Central memory CD8-positive, alpha-beta T cell (primary cell): ENCODE measurements around the gene ATXN1.

ENCODE experiments used
- ATAC-seq: fragments of 150-1000 bp; cut with Tn5 transposase; replicated peaks from 2 replicates; pipeline ENCODE4 v1.10.0; 2022; ENCODE audit warnings: mild to moderate bottlenecking, moderate FRiP score, moderate number of reproducible peaks; ENCODE audit not compliant: poor library complexity, severe bottlenecking; ENCODE audit errors: extremely low read depth
- DNase-seq, 2 donors: peaks; one replicate each; pipeline ENCODE4 v3.0.0; 2021; ENCODE audit warnings: low spot score in 2 of 2
- H3K27ac Mint-ChIP-seq: one replicate; pipeline ENCODE4 v1.8.0; 2022; ENCODE audit warnings: low read depth, mild to moderate bottlenecking, moderate library complexity, mixed read lengths
- H3K27me3 Mint-ChIP-seq: one replicate; pipeline ENCODE4 v1.8.0; 2022; ENCODE audit warnings: mixed read lengths
- H3K36me3 Mint-ChIP-seq: one replicate; pipeline ENCODE4 v1.8.0; 2022; ENCODE audit warnings: mild to moderate bottlenecking, moderate library complexity, mixed read lengths; ENCODE audit not compliant: insufficient read depth
- H3K4me1 Mint-ChIP-seq: one replicate; pipeline ENCODE4 v1.8.0; 2022; ENCODE audit warnings: mixed read lengths
- H3K4me3 Mint-ChIP-seq: one replicate; pipeline ENCODE4 v1.8.0; 2022; ENCODE audit warnings: mild to moderate bottlenecking, moderate library complexity, mixed read lengths
- H3K9me3 Mint-ChIP-seq: one replicate; pipeline ENCODE4 v1.8.0; 2022; ENCODE audit warnings: mixed read lengths

The ATXN1 gene

DNA sequence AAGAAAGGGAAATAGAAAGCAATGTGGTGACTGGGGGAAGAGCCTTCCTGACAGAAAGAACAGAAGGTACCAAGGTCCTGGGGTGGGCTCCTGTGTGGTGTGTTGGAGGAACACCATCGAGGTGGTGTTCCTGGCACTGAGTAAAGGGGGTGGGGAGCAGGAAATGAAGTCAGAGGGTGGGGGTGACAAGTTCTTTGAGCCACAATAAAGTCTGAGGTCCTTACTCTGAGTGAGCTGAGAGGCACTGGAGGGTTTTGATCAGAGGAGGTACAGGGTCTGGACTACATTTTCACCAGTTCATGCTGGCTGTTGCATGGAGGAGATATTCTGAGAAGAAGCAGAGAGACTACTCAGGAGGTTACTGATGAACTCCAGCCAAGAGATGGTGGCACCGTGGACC is 324.7 kb downstream of the ATXN1 start:
- Mint-ChIP-seq H3K4me3 (peak overlapping the region; percentile 76), H3K4me1 (peaks cover 79% of the 10 kb centered on the region), H3K9me3 (no peaks in the 10 kb centered on the region), H3K27ac (peak overlapping the region; percentile 93), H3K27me3 (no peaks in the 10 kb centered on the region), H3K36me3 (peaks cover 26% of the 10 kb centered on the region)
- ATAC-seq (peak; percentile 83), DNase-seq (peak in 1 of 2 donors; percentile 49)

DNA sequence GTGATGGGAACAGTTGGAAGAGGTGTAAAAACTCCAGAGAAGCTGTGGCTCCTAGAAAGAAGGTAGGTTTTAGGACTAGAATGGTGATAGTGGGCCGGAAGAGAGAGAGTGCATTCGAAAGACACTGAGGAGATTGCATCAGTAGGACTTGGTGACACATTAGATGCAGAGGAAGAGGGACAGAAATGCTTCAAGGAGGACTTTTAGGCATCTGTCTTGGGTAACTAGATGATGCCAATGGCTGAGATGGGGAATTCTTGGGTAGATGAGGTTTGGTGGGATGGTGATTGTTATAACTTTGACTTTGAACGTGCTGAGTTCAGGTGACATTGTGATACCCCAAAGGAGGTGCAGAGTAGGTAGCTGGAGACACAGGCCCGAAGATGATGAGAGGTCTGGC is 326.4 kb downstream of the ATXN1 start:
- peaks cover 76% of the 10 kb centered on the region for H3K4me1 Mint-ChIP-seq
- no peaks in the 10 kb centered on the region for H3K27me3 Mint-ChIP-seq
- H3K36me3 Mint-ChIP-seq = peaks cover 18% of the 10 kb centered on the region
- ATAC-seq (no peak), DNase-seq (no peak)
- H3K27ac Mint-ChIP-seq = peak overlapping the region; percentile 93
- no peaks in the 10 kb centered on the region for H3K9me3 Mint-ChIP-seq
- H3K4me3 Mint-ChIP-seq = peak overlapping the region; percentile 27

DNA sequence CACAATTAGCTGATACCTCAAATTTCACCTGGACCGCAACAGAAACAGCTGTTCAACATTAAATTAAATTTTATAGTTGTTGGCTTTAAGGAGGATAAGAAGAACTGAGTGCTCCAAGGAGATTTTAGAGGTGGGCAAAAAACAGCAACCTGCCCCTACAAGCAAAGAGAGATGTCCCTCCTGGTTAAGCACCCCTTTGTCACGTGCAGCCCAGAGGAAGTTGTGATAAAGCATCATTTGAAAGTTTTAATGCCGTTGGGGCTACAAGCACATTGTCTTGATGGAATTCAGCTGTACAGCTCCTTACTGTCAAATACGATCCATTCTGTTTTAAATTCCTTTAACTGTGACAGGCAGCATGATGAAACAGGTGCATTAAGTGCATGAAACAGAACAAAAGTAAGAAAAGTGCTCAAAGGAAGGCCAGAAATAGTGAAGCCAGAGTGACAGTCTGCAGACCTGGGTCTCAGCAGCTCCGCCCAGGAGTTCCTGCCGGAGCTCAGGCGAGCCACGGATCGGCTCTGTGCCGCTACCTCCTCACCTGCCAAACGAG is 327.8 kb downstream of the ATXN1 start:
- Mint-ChIP-seq H3K4me3 (peak overlapping the region; percentile 29), H3K4me1 (peaks cover 71% of the 10 kb centered on the region), H3K27ac (peak overlapping the region; percentile 93), H3K36me3 (peaks cover 20% of the 10 kb centered on the region), H3K9me3 (no peaks in the 10 kb centered on the region), H3K27me3 (no peaks in the 10 kb centered on the region)
- no peak for DNase-seq
- no peak for ATAC-seq

DNA sequence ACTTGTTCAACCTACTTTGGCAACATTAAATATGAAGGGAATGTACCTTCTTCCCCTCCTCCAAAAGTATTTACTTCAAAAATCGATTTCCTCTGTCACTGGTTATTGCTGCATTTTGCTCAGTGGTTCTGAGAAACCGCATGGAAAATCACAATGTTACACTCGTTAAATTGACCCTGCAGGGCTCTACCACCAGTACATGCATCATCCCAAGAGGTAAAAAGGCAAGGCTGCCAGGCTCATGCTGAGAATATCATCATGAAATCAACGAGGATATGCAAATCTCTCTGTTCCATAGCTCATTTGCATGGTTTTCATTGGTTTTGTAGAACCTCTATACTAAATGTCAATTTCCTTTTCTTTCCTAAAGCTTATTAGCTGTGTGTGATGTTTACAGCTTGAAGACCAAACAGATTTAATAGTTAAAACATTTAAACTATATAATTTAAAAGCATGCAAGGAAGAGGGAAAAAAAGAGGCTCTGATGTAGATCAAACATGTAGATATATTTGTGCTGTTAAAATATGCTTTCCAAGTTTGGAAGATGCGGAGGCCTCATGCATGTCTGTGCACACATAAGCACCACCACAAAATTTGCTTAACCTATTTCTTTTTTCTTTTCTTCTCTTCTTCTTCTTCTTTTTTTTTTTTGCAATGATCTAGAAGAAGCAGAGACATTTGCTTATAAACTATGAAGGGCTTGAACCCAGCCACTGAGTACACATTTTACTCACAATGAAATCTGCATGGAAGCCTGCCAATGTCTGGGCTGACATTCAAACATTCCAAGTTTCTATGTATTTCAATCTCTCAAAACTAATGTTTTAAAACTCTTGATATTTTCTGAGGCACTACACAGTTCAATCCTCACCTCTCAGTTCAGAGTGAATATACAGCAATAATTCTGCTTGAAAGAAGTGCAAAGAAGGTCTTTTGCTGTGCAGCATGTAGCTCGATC is 328.9 kb downstream of the ATXN1 start:
- ATAC-seq (no peak), DNase-seq (no peak)
- H3K4me1 Mint-ChIP-seq = peaks cover 64% of the 10 kb centered on the region
- H3K27me3 Mint-ChIP-seq = no peaks in the 10 kb centered on the region
- peaks cover 16% of the 10 kb centered on the region for H3K36me3 Mint-ChIP-seq
- H3K27ac Mint-ChIP-seq = no peak overlapping the region
- no peak overlapping the region for H3K4me3 Mint-ChIP-seq
- no peaks in the 10 kb centered on the region for H3K9me3 Mint-ChIP-seq

DNA sequence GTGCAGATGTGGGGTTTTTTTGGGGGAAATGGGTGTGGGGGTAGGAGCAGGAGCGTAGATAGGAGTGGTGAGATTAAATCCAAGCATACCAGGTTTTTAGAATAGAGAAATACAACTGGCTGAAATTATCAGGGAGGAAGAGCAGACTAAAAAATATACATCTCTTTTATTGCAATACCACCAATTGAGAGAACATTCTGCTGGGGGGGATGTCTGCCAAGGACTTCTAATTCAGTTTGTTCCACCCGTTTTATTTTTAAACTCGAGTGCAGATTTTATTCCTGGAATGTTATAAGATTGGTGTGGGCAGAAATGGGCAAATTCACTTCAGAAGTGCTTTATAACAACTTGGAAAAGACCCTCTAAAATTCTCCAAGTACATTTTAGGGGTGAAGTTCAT is 330.2 kb downstream of the ATXN1 start:
- peaks cover 57% of the 10 kb centered on the region for H3K4me1 Mint-ChIP-seq
- DNase-seq (no peak), ATAC-seq (no peak)
- no peaks in the 10 kb centered on the region for H3K27me3 Mint-ChIP-seq
- no peak overlapping the region for H3K27ac Mint-ChIP-seq
- no peaks in the 10 kb centered on the region for H3K9me3 Mint-ChIP-seq
- H3K36me3 Mint-ChIP-seq = peaks cover 11% of the 10 kb centered on the region
- no peak overlapping the region for H3K4me3 Mint-ChIP-seq

DNA sequence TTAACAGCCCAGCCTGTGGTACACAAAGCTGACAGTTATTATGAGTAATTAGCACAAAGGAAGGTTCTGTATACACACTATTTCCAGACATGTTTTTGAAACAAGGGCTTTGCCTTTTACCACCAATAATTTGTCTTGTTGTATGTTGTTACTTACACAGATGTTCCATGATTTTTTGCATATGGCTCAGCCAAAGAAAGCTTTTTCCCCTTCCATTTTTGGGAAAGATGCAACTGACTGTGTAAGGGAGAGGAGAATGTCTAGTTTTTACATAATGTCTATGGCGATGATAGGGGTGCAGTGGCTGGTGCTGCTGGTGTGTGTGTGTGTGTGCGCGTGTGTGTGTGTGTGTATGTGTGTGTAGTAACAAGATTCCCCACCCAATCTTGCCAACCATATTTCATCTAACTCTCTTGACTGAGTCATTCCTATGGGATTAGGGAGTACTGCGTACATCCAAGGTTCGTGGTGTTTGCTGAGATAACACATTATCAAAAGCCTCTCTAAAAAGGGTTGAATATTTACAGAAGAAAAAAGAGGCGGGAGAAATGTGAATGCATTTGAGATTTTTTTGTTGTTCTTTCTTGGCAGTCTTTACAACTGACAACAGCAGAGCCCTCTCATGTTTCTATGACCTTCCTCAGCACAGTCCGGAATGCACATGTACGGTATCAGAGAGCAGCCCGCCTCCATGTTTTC is 330.7 kb downstream of the ATXN1 start:
- ATAC-seq = no peak
- Mint-ChIP-seq H3K36me3 (peaks cover 11% of the 10 kb centered on the region), H3K4me3 (no peak overlapping the region)

DNA sequence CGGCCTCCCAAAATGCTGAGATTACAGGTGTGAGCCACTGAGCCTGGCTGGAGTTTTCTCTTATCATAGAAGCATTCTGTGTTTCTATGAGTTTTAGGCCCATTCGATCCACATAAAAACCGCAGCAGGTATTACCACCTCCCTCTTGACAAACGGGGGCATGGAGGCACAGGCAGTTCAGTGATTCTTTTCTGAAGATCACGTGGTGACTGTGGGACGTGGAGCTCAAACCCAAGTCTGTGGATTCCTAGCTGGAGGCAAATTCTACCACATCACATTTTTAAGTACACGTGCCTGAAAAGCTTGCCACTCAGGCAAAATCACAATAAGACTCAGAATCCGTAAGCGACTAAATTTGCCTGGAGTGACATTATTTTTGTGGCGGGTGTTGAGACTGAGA is 331.6 kb downstream of the ATXN1 start:
- H3K4me1 Mint-ChIP-seq = peaks cover 52% of the 10 kb centered on the region
- H3K27ac Mint-ChIP-seq = peak overlapping the region; percentile 13
- no peaks in the 10 kb centered on the region for H3K9me3 Mint-ChIP-seq
- peaks cover 8% of the 10 kb centered on the region for H3K36me3 Mint-ChIP-seq
- DNase-seq = no peak
- H3K27me3 Mint-ChIP-seq = no peaks in the 10 kb centered on the region
- H3K4me3 Mint-ChIP-seq = no peak overlapping the region
- no peak for ATAC-seq

More for the DNA sequence above, 330.7 kb downstream of the ATXN1 start:
- Mint-ChIP-seq H3K4me1 (peaks cover 61% of the 10 kb centered on the region), H3K9me3 (no peaks in the 10 kb centered on the region), H3K27ac (peak overlapping the region; percentile 13), H3K27me3 (no peaks in the 10 kb centered on the region)
- DNase-seq = no peak

DNA sequence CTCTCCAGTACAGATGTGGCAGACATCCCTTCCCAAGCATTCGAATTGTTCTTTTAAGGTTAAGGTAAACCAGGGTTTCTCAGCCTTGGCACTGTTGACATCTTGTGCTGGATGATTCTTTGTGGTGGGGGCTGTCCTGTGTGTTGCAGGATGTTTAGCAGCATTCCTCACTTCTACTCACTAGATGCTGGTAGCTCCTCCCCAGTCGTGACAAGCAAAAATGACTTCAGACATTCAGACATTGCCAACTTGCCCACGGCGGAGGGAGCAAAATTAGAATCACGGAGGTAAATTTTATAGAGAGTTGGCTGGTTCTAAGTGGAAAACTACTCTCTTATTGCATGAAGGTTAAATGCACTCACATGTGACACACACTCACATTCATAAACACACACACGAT is 334.1 kb downstream of the ATXN1 start:
- Mint-ChIP-seq H3K4me3 (no peak overlapping the region), H3K27me3 (no peaks in the 10 kb centered on the region), H3K4me1 (peaks cover 55% of the 10 kb centered on the region), H3K9me3 (no peaks in the 10 kb centered on the region), H3K36me3 (peaks cover 6% of the 10 kb centered on the region), H3K27ac (peak overlapping the region; percentile 70)
- ATAC-seq (no peak), DNase-seq (no peak)

DNA sequence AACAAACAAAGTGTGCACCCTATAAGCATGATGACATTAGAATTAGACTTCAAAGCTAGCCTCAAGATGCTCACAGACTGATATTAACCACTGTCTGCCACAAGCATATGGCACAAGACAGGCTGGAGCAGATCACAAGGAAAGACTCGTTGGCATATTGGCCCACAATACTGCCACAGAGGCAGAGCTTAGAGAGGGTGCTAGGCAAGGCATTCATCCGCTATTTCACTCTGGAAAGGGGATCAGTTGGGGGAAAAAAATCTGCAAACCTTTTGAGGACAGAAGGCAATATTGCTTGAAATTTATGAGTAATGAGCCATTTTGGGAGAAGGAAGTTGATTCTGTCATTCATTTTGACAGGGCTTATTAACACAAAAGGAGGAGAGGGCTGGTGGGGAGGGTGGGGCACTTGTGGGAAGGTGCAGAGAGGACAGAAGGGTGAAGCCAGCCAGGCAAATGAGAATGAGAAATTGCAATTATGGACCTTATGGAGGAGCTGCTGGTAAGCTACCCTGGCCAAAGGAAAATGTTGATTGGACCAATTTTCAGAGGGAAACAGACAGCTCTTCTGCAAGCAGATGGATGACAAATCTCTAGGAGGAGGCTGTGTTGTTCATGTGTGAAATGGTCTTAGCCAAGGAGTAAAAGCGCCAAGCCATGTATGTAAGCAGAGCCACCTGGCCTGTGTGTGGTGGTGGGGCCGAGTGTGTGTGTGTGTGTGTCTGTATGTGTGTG is 335.2 kb downstream of the ATXN1 start:
- H3K4me3 Mint-ChIP-seq = no peak overlapping the region
- peaks cover 58% of the 10 kb centered on the region for H3K4me1 Mint-ChIP-seq
- H3K9me3 Mint-ChIP-seq = no peaks in the 10 kb centered on the region
- peaks cover 10% of the 10 kb centered on the region for H3K36me3 Mint-ChIP-seq
- H3K27me3 Mint-ChIP-seq = no peaks in the 10 kb centered on the region
- ATAC-seq = no peak
- no peak for DNase-seq
- peak overlapping the region; percentile 70 for H3K27ac Mint-ChIP-seq

DNA sequence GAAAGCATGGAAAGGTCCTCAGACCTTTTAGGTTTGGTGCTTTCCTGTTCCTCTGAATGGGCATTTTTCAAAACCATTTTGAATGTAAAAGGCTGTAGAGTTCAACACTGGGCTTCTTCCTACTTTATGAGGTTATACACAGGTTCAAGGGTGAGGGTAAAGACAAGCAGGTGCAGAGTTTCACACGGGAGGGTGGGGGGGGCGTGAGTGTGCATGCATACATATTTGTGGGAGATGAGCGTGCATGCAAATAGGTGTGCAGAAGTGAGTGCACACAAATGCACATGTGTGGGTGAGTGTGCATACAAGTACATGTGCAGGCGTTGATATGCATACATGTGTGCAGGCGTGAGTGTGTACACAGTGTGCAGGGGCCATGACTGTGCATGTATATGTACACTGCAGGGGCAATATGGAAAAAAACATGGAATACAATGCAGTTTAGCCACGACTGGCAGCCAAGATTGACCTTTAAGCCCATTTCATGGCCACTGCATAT is 339.7 kb downstream of the ATXN1 start:
- ATAC-seq (peak; percentile 5), DNase-seq (no peak)
- H3K4me3 Mint-ChIP-seq = peak overlapping the region; percentile 83
- H3K9me3 Mint-ChIP-seq = no peaks in the 10 kb centered on the region
- H3K27ac Mint-ChIP-seq = peak overlapping the region; percentile 99
- H3K36me3 Mint-ChIP-seq = peaks cover 17% of the 10 kb centered on the region
- no peaks in the 10 kb centered on the region for H3K27me3 Mint-ChIP-seq
- H3K4me1 Mint-ChIP-seq = peaks cover 67% of the 10 kb centered on the region

DNA sequence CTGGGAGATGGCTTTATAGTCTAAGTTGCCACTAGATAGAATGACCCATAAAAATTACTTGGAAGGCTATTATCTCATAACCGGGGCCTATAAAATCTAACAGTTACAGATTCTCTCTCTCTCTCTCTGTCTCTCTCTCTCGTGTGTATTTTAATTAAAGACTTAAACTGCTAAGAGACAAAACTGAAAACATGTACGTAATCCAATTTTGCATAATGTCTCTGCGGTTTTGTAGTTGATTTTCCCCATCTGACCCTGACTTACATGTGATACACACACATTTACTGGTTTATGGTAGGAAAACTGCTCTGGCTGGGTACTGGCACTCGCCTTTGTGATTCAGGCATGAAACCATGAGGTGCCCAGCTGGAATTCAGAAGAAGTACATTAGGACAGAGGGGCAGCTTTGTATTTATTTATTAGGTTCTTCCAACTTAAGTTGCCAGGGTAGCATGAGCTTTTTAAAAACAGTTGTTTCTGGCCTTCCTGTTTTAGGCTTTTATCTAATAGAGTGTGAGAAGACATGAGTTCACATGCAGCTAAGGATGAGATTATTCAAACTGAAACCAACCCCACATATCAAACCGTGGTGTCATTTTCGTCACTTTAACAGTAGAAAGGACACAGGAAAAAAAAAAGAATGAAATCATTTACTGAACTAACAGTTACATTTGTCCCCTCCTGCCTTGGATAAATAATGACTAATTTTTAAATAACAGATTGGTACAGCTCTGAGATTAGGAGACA is 340.4 kb downstream of the ATXN1 start:
- DNase-seq (peak; percentile 41 to 67), ATAC-seq (peak; percentile 88)
- H3K27me3 Mint-ChIP-seq = no peaks in the 10 kb centered on the region
- no peaks in the 10 kb centered on the region for H3K9me3 Mint-ChIP-seq
- H3K4me3 Mint-ChIP-seq = peak overlapping the region; percentile 83
- peak overlapping the region; percentile 99 for H3K27ac Mint-ChIP-seq
- H3K4me1 Mint-ChIP-seq = peaks cover 61% of the 10 kb centered on the region
- H3K36me3 Mint-ChIP-seq = peaks cover 17% of the 10 kb centered on the region
